Measurements from ENCODE around the gene MAN2A2. TPM values are rescaled to one million over a fixed set of nuclear protein-coding genes. Genes with fewer than 3 reads are reported as not detected.

MAN2A2 gene
- total and polyA plus RNA-seq, 9 of the 15 experiments (the other 6 are each of a cell fraction or from before 2014, with no cell fraction given) = 7.3 to 151 (median 43.4) TPM

GRCh38 chr15:90889313-90889730, 13.8 kb upstream of the MAN2A2 start:
- TF ChIP-seq ATF3 (IDR thresholded peaks at IDR 0.05) = peak; percentile 38; the same call in 1 of the 2 replicates
- no peak for TF ChIP-seq ATF3 (CRISPR knock-in tag; conservative IDR thresholded peaks at IDR 0.05)
- TF ChIP-seq ZNF263 (CRISPR knock-in tag; IDR thresholded peaks at IDR 0.05; ENCODE audit: borderline replicate concordance) = no peak
- TF ChIP-seq MAX (CRISPR knock-in tag; IDR thresholded peaks at IDR 0.05) = peak; percentile 74
- no peak for TF ChIP-seq POLR2AphosphoS2 (IDR thresholded peaks at IDR 0.05; ENCODE audit: low read length)
- 0 out of 2 replicates have a peak, but pooled peaks have one; percentile 13 for TF ChIP-seq FOSL1 (tag; conservative IDR thresholded peaks at IDR 0.05)
- TF ChIP-seq NFIC (IDR thresholded peaks at IDR 0.05) = no peak
- TF ChIP-seq HDAC1 (IDR thresholded peaks at IDR 0.05) = 0 out of 4 replicates have a peak, but pooled peaks of 1 of the 2 experiments have one; percentile 21
- TF ChIP-seq CBFA2T2 (conservative IDR thresholded peaks at IDR 0.05) = peak; percentile 28; the same call in 1 of the 2 replicates
- TF ChIP-seq BHLHE40 (IDR thresholded peaks at IDR 0.05; ENCODE audit: low read length) = peak; percentile 63
- peak; percentile 64; the same call in 1 of the 2 replicates for TF ChIP-seq TFAP4 (CRISPR knock-in tag; IDR thresholded peaks at IDR 0.05; ENCODE audit: borderline replicate concordance)
- 0 out of 2 replicates have a peak, but pooled peaks have one; percentile 16 for TF ChIP-seq CBFA2T3 (IDR thresholded peaks at IDR 0.05)
- no peak for TF ChIP-seq ELF2 (CRISPR knock-in tag; IDR thresholded peaks at IDR 0.05)
- TF ChIP-seq MNT (conservative IDR thresholded peaks at IDR 0.05) = 0 out of 4 replicates have a peak, but pooled peaks of 1 of the 2 experiments have one; percentile 34
- peak in 1 of 2 experiments; percentile 20 for TF ChIP-seq E2F6 (IDR thresholded peaks at IDR 0.05; ENCODE audit: borderline replicate concordance in 1 of 2, extremely low read depth in 1 of 2, insufficient read depth in 1 of 2, insufficient read length in 1 of 2, low read depth in 1 of 2, low read length in 1 of 2, poor library complexity in 1 of 2, severe bottlenecking in 1 of 2)
- FAIRE-seq = no peak
- H3K79me2 ChIP-seq (ENCODE audit: control insufficient read depth, insufficient read depth, low read length) = no peaks in the 10 kb centered on the region
- H3K4me1 ChIP-seq (replicated peaks in 1 of 2; ENCODE audit: control insufficient read depth in 2 of 2, insufficient read depth in 2 of 2, low read length in 2 of 2) = peaks cover 10 to 71% of the 10 kb centered on the region in 2 experiments; a peak in 4 of 5 replicates
- H4K20me1 ChIP-seq (replicated peaks; ENCODE audit: control insufficient read depth, insufficient read depth, low read length) = no peaks in the 10 kb centered on the region
- H3K9me3 ChIP-seq (replicated peaks; ENCODE audit: control insufficient read depth, insufficient read depth, low read depth, low read length) = no peaks in the 10 kb centered on the region
- 53% methylated on average over 17 of the region's 18 CpGs for WGBS (ENCODE audit: insufficient coverage, low coverage, missing lambda C conversion rate)
- H3K27me3 ChIP-seq (ENCODE audit: control insufficient read depth in 2 of 2, insufficient read depth in 2 of 2, low read length in 2 of 2) = no peaks in the 10 kb centered on the region
- ChIA-PET CTCF (ENCODE audit: low intra/inter-chr PET ratio) (interaction anchor here (0.6 kb wide), 1 partner anchor 71 kb away, joined by 3 read pairs; no protein-coding TSS in a partner anchor), POLR2A (interaction anchor here (0.8 to 2.9 kb wide), 4 partner anchors 8 to 15 kb away, joined by 3 to 12 read pairs (median 4); partner anchors contain the start of gene MAN2A2)
- H3K4me2 ChIP-seq (ENCODE audit: insufficient read depth, low read length) = no peak overlapping the region
- in situ Hi-C loops (cut with MboI) (loop anchor here (5.0 to 10.0 kb wide), 3 partner anchors 242 to 575 kb away; no protein-coding TSS in a partner anchor), intact Hi-C loops (cut with micrococcal nuclease) (loop anchor here (5.0 to 10.0 kb wide), 4 partner anchors 72 to 565 kb away; no protein-coding TSS in a partner anchor)
- no TSS peak for BruUV-seq (replicated peaks)
- H3K36me3 ChIP-seq (ENCODE audit: control insufficient read depth, insufficient read depth, low read length) = no peaks in the 10 kb centered on the region
- H2AFZ ChIP-seq (ENCODE audit: low read depth, low read length) = peak overlapping the region; percentile 41; the same call in 1 of the 2 replicates
- peak overlapping the region in 1 of 2 experiments; percentile 84; a peak in 2 of 4 replicates for H3K9ac ChIP-seq (ENCODE audit: insufficient read depth in 1 of 2, low read depth in 2 of 2, low read length in 2 of 2)
- no peak overlapping the region for H3K4me3 ChIP-seq
- ATAC-seq = no peak
- no peak for DNase-seq (ENCODE audit: extremely low read depth in 1 of 4, low spot score in 3 of 4)
- H3K9me1 ChIP-seq (ENCODE audit: control insufficient read depth, insufficient read depth, low read length) = no peaks in the 10 kb centered on the region
- no peak overlapping the region for H3K27ac ChIP-seq (ENCODE audit: extremely low read depth, low read depth, low read length)
